ENCODE data around the gene CLCN7. TPM values are rescaled to one million over a fixed set of nuclear protein-coding genes. Genes with fewer than 3 reads are reported as not detected.
A peak's percentile ranks its signal among the peaks of the same experiment; 100 is the strongest.

The CLCN7 gene
- total and polyA plus RNA-seq, 2 of the 8 experiments (the other 6 are each of a cell fraction or from before 2014, with no cell fraction given) = 38.6 to 81.5 TPM

GRCh38 chr16:1511662-1512569 lies 37.1 kb upstream of the CLCN7 start (continued):
- TF ChIP-seq GABPA (IDR thresholded peaks at IDR 0.05; ENCODE audit: borderline replicate concordance, insufficient read depth, low read length) (no peak), SUZ12 (IDR thresholded peaks at IDR 0.05; ENCODE audit: low read length) (no peak), RAD21 (IDR thresholded peaks at IDR 0.05 in 1 of 2, conservative IDR thresholded peaks at IDR 0.05 in 1 of 2; ENCODE audit: low read depth in 2 of 2, low read length in 2 of 2) (peak in 1 of 2 experiments; percentile 15; a peak in 2 of 4 replicates), BRCA1 (IDR thresholded peaks at IDR 0.05; ENCODE audit: low read depth, low read length) (no peak), KDM5A (IDR thresholded peaks at IDR 0.05; ENCODE audit: low read length) (no peak), RXRA (IDR thresholded peaks at IDR 0.05; ENCODE audit: insufficient read depth, low read depth, low read length) (no peak), RNF2 (IDR thresholded peaks at IDR 0.05; ENCODE audit: borderline replicate concordance, low read depth, low read length, missing control alignments, poor library complexity, severe bottlenecking) (no peak), EZH2 (IDR thresholded peaks at IDR 0.05; ENCODE audit: low read depth, low read length, severe bottlenecking) (no peak), KDM1A (IDR thresholded peaks at IDR 0.05; ENCODE audit: borderline replicate concordance, low read length) (no peak), USF2 (IDR thresholded peaks at IDR 0.05; ENCODE audit: low read length) (no peak), KDM4A (IDR thresholded peaks at IDR 0.05; ENCODE audit: low read depth, low read length, severe bottlenecking) (no peak), SIX5 (IDR thresholded peaks at IDR 0.05; ENCODE audit: low read depth, low read length) (no peak), HDAC2 (IDR thresholded peaks at IDR 0.05; ENCODE audit: borderline replicate concordance in 1 of 2, low read depth in 2 of 2, low read length in 2 of 2) (no peak), BACH1 (IDR thresholded peaks at IDR 0.05; ENCODE audit: low read length) (no peak), BCL11A (IDR thresholded peaks at IDR 0.05; ENCODE audit: low read depth in 2 of 2, low read length in 2 of 2) (no peak), SIRT6 (IDR thresholded peaks at IDR 0.05; ENCODE audit: low read length) (no peak)
- TF ChIP-seq, protein P1, sequence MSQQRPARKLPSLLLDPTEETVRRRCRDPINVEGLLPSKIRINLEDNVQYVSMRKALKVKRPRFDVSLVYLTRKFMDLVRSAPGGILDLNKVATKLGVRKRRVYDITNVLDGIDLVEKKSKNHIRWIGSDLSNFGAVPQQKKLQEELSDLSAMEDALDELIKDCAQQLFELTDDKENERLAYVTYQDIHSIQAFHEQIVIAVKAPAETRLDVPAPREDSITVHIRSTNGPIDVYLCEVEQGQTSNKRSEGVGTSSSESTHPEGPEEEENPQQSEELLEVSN (IDR thresholded peaks at IDR 0.05) = peak; percentile 91
- TF ChIP-seq, protein P2, sequence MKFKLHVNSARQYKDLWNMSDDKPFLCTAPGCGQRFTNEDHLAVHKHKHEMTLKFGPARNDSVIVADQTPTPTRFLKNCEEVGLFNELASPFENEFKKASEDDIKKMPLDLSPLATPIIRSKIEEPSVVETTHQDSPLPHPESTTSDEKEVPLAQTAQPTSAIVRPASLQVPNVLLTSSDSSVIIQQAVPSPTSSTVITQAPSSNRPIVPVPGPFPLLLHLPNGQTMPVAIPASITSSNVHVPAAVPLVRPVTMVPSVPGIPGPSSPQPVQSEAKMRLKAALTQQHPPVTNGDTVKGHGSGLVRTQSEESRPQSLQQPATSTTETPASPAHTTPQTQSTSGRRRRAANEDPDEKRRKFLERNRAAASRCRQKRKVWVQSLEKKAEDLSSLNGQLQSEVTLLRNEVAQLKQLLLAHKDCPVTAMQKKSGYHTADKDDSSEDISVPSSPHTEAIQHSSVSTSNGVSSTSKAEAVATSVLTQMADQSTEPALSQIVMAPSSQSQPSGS (IDR thresholded peaks at IDR 0.05; ENCODE audit: low read length) = no peak
